ENCODE measurements around the gene MPV17. TPM values are rescaled to one million over a fixed set of nuclear protein-coding genes. Genes with fewer than 3 reads are reported as not detected.

The MPV17 gene
- total and polyA plus RNA-seq, 9 of the 15 experiments (the other 6 are each of a cell fraction or from before 2014, with no cell fraction given) = 54.7 to 140 (median 70.2) TPM

DNA sequence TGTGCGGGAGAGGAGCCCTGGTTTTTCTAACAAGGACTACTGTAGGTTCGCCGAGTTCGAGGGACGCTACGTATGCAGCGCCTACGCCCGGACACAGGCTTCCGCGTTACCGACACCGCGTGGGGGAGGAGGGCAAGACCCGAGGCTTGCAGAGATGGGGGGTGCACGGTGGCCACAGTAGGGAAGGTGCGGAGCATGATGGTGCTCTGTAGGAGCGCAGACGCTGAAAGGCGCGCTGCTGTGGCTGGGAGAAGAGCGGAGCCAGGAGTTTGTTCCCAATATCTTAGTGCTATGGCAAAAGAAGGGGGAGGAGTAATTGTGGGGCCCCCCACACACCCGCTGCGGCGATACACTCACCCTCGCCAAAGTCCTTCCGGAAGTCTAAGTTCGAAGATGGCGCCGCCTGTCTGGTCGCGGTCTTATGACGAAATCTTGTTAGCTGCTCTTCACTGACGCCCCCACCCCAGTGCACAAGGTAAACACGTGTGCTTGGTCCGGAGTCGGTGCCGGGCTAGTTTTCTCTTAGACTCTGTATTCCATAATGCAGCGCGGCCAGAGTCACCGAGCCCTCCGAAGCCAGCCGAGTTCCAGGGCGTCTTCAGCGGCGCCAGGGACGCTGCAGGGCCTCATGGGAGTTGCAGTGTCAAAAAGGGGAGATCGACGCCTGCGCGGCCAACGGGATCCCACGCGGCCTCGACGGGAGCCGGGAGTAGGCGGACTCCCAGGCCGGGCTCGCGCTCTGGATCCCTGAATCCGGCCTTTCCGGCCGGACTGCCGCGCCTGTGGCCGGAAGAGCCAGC, 33.7 kb upstream of the MPV17 start, which contains the start of gene GTF3C2 (continued):
- TF ChIP-seq MEF2A (IDR thresholded peaks at IDR 0.05; ENCODE audit: control insufficient read depth, low read depth, low read length) (no peak), CHD4 (IDR thresholded peaks at IDR 0.05; ENCODE audit: insufficient read depth, insufficient replicate concordance, low read depth, low read length, poor library complexity, severe bottlenecking) (no peak), ZNF280B (CRISPR knock-in tag; IDR thresholded peaks at IDR 0.05) (no peak), SRSF7 (optimal IDR thresholded peaks at IDR 0.05; ENCODE audit: low read depth, low read length) (no peak), PTTG1 (tag; IDR thresholded peaks at IDR 0.05; ENCODE audit: low read depth) (no peak), POLR2AphosphoS5 (IDR thresholded peaks at IDR 0.05; ENCODE audit: control insufficient read depth, insufficient read depth, low read depth, low read length) (peak; percentile 48), TCF15 (CRISPR knock-in tag; IDR thresholded peaks at IDR 0.05) (no peak), TCF3 (CRISPR knock-in tag; IDR thresholded peaks at IDR 0.05) (0 out of 2 replicates have a peak, but pooled peaks have one; percentile 12), CBFB (CRISPR knock-in tag; IDR thresholded peaks at IDR 0.05) (no peak), ZNF436 (CRISPR knock-in tag; IDR thresholded peaks at IDR 0.05) (no peak), NFIC (IDR thresholded peaks at IDR 0.05) (no peak; the same call in 1 of the 2 replicates), POLR2AphosphoS2 (IDR thresholded peaks at IDR 0.05; ENCODE audit: low read length) (no peak; the same call in 1 of the 2 replicates), RFX5 (IDR thresholded peaks at IDR 0.05; ENCODE audit: low read depth, low read length) (no peak), ZNF197 (CRISPR knock-in tag; IDR thresholded peaks at IDR 0.05; ENCODE audit: low read depth) (no peak), FOXK2 (conservative IDR thresholded peaks at IDR 0.05 in 1 of 2, IDR thresholded peaks at IDR 0.05 in 1 of 2; ENCODE audit: low read depth in 2 of 2) (peak; percentile 97 to 98)
- TF ChIP-seq, protein P1, sequence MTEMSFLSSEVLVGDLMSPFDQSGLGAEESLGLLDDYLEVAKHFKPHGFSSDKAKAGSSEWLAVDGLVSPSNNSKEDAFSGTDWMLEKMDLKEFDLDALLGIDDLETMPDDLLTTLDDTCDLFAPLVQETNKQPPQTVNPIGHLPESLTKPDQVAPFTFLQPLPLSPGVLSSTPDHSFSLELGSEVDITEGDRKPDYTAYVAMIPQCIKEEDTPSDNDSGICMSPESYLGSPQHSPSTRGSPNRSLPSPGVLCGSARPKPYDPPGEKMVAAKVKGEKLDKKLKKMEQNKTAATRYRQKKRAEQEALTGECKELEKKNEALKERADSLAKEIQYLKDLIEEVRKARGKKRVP (CRISPR knock-in tag; IDR thresholded peaks at IDR 0.05) = no peak

Measured in K562 (cell line).